ENCODE measurements around the gene PLIN5. TPM values are rescaled to one million over a fixed set of nuclear protein-coding genes. Genes with fewer than 3 reads are reported as not detected.

The PLIN5 gene
- total and polyA plus RNA-seq, 2 of the 8 experiments (the other 6 are each of a cell fraction or from before 2014, with no cell fraction given), result 2.0 to 2.5 TPM

- Histone ChIP-seq H2BK12ac (ENCODE audit: low read depth, low read length) (no peak overlapping the region), H3K4me1 (replicated peaks in 1 of 4; ENCODE audit: control insufficient read depth in 3 of 4, insufficient read depth in 4 of 4, low read length in 3 of 4) (no peaks in the 10 kb centered on the region), H3K27me3 (replicated peaks in 1 of 4; ENCODE audit: control insufficient read depth in 3 of 4, extremely low read depth in 1 of 4, insufficient read depth in 3 of 4, low read length in 3 of 4) (no peaks in the 10 kb centered on the region), H3K4ac (replicated peaks; ENCODE audit: insufficient read length, low read depth, low read length) (no peak overlapping the region), H3K79me1 (ENCODE audit: low read depth, low read length) (no peaks in the 10 kb centered on the region), H2AK5ac (ENCODE audit: low read depth, low read length) (no peak overlapping the region), H3K23ac (ENCODE audit: insufficient read length) (no peak overlapping the region), H3K9ac (replicated peaks in 1 of 4; ENCODE audit: extremely low read depth in 1 of 4, low read depth in 3 of 4, low read length in 3 of 4) (no peak overlapping the region), H4K5ac (ENCODE audit: insufficient read length, low read depth, low read length) (no peak overlapping the region), H2AFZ (ENCODE audit: low read length) (no peak overlapping the region), H4K20me1 (replicated peaks in 1 of 2; ENCODE audit: control insufficient read depth in 1 of 2, insufficient read depth in 2 of 2, low read length in 2 of 2) (peaks cover 4 to 16% of the 10 kb centered on the region in 2 experiments), H3K14ac (ENCODE audit: insufficient read length) (no peak overlapping the region), H3K36me3 (ENCODE audit: control insufficient read depth in 2 of 4, insufficient read depth in 4 of 4, low read length in 3 of 4) (peaks cover 12 to 67% (median 27%) of the 10 kb centered on the region in 4 experiments), H3K4me3 (ENCODE audit: extremely low read depth in 1 of 4, insufficient read depth in 2 of 4, low read depth in 3 of 4, low read length in 4 of 4) (no peak overlapping the region), H4K8ac (ENCODE audit: extremely low read depth, insufficient read depth, low read length) (no peak overlapping the region), H3K27ac (ENCODE audit: low read depth, low read length) (no peak overlapping the region), H3K23me2 (ENCODE audit: low read depth, low read length) (no peaks in the 10 kb centered on the region), H2BK20ac (ENCODE audit: low read length) (no peak overlapping the region), H3K9me3 (ENCODE audit: insufficient read depth in 2 of 2, low read depth in 1 of 2, low read length in 1 of 2) (no peaks in the 10 kb centered on the region), H3K4me2 (ENCODE audit: insufficient read depth in 1 of 2, low read depth in 2 of 2, low read length in 2 of 2) (no peak overlapping the region), H2BK5ac (ENCODE audit: low read depth, low read length) (no peak overlapping the region), H2BK15ac (ENCODE audit: low read length) (no peak overlapping the region), H3K56ac (replicated peaks; ENCODE audit: insufficient read length, low read depth, low read length) (no peak overlapping the region), H3K79me2 (ENCODE audit: control insufficient read depth in 1 of 2, insufficient read depth in 2 of 2, low read length in 2 of 2) (no peaks in the 10 kb centered on the region), H2BK120ac (replicated peaks; ENCODE audit: low read depth, low read length) (no peak overlapping the region), H3K18ac (ENCODE audit: extremely low read depth, low read length) (no peak overlapping the region), H4K91ac (replicated peaks; ENCODE audit: insufficient read length, low read length) (no peak overlapping the region)
- 88% methylated on average over 11 of the region's 23 CpGs; no CpG with 5 or more reads in 1 of the 2 experiments for WGBS, 2 experiments (ENCODE audit: extremely low coverage in 1 of 2, insufficient coverage in 1 of 2, insufficient read length in 1 of 2, insufficient replicate concordance in 2 of 2, low coverage in 1 of 2, low lambda C conversion rate in 2 of 2, missing lambda C conversion rate in 1 of 2)
- FAIRE-seq, result no peak
- POLR2A ChIA-PET (ENCODE audit: partially characterized antibody), result interaction anchor here (1.3 to 4.1 kb wide), 2 partner anchors 9 to 24 kb away, joined by 3 to 15 read pairs; no protein-coding TSS in a partner anchor
- no peak for DNase-seq (ENCODE audit: low read depth in 1 of 2, low spot score in 2 of 2)
- CTCF ChIA-PET (ENCODE audit: partially characterized antibody), result interaction anchor here (1.2 to 3.8 kb wide), 2 partner anchors 25 to 232 kb away, joined by 3 to 17 read pairs; no protein-coding TSS in a partner anchor
- no peak for TF ChIP-seq NANOG (IDR thresholded peaks at IDR 0.05; ENCODE audit: insufficient read depth, low read depth, low read length, poor library complexity, severe bottlenecking)
- no peak for TF ChIP-seq ZNF274 (IDR thresholded peaks at IDR 0.05; ENCODE audit: borderline replicate concordance, extremely low read depth, low read length)
- no peak for TF ChIP-seq BRCA1 (IDR thresholded peaks at IDR 0.05; ENCODE audit: low read depth, low read length)
- no peak for TF ChIP-seq SRF (IDR thresholded peaks at IDR 0.05; ENCODE audit: low read depth, low read length)
- TF ChIP-seq RXRA (IDR thresholded peaks at IDR 0.05; ENCODE audit: insufficient read depth, low read depth, low read length), result no peak
- no peak for TF ChIP-seq PHF8 (conservative IDR thresholded peaks at IDR 0.05; ENCODE audit: low read depth, low read length)
- no peak for TF ChIP-seq SIN3A (conservative IDR thresholded peaks at IDR 0.05 in 1 of 2, IDR thresholded peaks at IDR 0.05 in 1 of 2; ENCODE audit: low read depth in 1 of 2, low read length in 2 of 2)
- TF ChIP-seq SP4 (IDR thresholded peaks at IDR 0.05; ENCODE audit: low read length), result no peak
- no peak for TF ChIP-seq CREB1 (IDR thresholded peaks at IDR 0.05)
- no peak for TF ChIP-seq MAFK (IDR thresholded peaks at IDR 0.05; ENCODE audit: low read depth, low read length)
- no peak for TF ChIP-seq BCL11A (IDR thresholded peaks at IDR 0.05; ENCODE audit: low read depth in 2 of 2, low read length in 2 of 2)
- no peak for TF ChIP-seq SP1 (IDR thresholded peaks at IDR 0.05; ENCODE audit: low read depth, low read length)
- no peak for TF ChIP-seq EZH2 (IDR thresholded peaks at IDR 0.05; ENCODE audit: low read depth, low read length, severe bottlenecking)
- TF ChIP-seq FOSL1 (IDR thresholded peaks at IDR 0.05; ENCODE audit: insufficient read depth, low read depth, low read length), result no peak
- no peak for TF ChIP-seq EGR1 (IDR thresholded peaks at IDR 0.05; ENCODE audit: borderline replicate concordance, low read depth, low read length)
Measured at GRCh38 chr19:4499318-4499717, 35.7 kb downstream of the PLIN5 start.
